NCI-H187 (cell line): Measurements from ENCODE around the gene ZNF341.
"Not testable (repeated sequence)": the region's sequence is repeated elsewhere in the genome, so short reads cannot be mapped to it uniquely, and the experiment has no call there.

Source experiments
- DNase-seq, 2 experiments: peaks; one replicate each; lab custom pipeline; 2025; lab: John Stamatoyannopoulos, UW

Gene ZNF341

DNA sequence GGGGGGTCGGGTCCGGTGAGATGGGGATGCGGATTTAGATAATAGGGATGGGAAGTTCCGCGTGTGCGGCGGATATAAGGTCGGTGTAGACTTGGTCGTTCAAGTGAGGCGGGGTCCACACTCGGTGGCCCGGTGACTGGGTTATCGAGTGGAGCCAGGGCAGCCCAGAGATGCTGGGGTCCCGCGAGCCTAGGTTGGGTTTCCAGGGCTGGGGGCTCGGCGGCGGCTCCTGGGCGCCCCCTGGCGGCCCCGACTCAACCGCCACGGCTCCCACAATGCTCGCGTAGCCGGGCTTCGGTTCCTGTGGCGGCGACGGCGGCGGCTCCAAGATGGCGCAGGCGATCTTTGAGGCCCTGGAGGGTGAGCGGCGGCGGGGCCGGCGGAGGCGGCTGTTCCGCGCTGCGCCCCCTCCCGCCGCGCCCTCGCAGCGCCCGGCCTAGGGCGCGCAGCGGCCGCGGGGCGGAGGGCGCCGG lies at the start of gene ZNF341:
ZNF341 (plus strand) TSS at position 304 of the 473 bp plus-strand sequence; CDS start at position 330, 26 bp downstream.
- DNase-seq: peak; percentile 90 to 94

GRCh38 chr20:33684533-33685327 lies 47.1 kb upstream of the ZNF341 start:
- DNase-seq: no peak

DNA sequence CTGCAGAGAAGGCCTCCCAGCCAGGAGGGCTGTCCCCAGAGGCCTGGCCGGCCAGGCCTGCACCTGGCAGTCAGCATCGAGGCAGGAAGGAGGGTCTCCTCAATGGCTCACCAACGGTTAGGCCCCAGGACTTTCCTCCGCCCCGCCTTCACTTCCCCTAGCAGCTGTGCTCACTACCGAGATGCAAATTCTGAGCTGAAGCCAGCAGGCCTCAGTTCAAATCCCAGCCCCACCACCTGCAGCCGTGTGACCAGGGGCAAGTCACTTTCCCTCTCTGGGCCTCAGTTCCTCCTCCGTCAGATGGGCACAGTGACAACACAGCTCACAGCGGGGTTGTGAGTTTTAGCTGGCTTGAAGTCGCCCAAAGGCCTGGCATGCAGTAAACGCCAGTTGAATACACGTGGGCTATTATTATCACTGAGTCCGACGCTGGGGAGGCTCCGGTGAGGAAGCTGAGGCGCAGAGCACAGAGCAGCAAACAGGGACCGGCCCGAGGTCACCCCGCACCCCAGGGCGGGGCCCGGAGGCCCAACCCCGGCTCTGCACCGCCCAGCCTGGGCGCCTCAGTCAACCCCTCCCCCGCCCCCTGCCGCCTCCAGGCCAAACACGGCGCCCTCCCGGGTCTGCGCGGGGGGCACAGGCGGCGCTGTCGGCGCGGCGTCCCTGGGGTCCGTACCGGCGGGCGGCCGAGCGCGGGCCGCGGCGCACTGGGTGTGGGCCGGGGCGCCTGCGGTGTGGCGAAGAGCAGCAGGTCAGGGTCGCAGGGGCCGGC lies 46.3 kb upstream of the ZNF341 start:
- DNase-seq: no peak

DNA sequence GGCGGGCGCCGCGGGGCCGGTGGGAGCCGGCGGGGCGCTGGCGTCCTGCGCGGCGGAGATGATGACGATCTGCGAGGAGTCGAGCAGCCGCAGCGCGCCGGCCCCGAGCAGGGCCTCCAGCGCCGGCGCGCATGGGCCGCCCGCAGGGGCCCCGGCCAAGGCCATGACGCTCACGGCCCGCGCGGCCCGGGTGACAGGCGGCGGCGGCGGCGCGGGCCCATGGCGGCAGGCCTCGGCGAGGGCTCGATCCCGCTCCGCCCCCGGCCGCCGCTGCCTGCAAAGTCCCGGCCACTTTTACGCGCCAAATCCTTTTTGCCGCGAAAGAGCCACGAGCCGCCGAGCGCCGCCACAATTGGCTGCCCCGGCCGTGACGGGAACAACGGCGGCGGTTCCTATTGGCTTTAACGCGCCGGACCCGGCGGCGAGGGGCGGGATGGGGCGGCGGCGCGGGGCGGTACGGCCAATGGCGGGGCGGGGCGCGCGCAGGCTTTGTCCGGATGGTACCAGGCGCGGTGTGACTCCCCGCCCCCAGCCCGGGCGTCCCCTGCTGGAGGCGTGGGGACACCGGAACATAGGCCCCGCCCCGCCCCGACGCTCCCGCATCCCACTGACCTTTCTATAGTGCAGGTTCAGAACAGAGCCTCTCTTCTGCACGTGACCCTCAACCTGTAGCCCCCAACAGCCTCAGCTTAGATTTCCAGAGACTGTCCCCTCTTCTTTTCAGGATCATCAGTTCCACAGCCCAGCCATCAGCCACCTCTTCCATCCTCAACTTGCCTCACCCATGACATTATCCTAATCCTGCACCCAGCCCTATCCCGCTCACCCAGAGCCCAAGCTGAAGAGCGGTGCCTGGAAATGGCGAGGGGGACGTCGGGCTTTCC lies 45.5 kb upstream of the ZNF341 start, which contains the start of gene E2F1:
E2F1 (minus strand) TSS at position 286 of the 884 bp plus-strand sequence; CDS start at position 165, 121 bp downstream.
- peak; percentile 84 to 94 for DNase-seq

DNA sequence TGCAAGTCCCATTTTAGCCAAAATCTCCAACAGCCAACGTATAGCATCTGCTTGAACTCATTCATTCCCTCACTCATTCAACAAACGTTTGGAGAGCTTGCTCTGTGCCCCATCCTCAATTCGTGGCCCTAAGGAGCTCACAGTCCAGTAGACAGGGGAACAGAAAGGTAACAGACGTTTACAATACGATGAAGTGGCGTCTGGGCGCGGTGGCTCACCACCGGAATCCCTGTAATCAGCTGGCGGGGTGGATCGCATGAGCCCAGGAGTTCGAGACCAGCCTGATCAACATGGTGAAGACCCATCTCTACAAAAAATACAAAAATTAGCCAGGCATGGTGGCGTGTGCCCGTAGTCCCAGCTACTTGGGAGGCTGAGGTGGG lies 44.8 kb upstream of the ZNF341 start:
- DNase-seq: no peak

DNA sequence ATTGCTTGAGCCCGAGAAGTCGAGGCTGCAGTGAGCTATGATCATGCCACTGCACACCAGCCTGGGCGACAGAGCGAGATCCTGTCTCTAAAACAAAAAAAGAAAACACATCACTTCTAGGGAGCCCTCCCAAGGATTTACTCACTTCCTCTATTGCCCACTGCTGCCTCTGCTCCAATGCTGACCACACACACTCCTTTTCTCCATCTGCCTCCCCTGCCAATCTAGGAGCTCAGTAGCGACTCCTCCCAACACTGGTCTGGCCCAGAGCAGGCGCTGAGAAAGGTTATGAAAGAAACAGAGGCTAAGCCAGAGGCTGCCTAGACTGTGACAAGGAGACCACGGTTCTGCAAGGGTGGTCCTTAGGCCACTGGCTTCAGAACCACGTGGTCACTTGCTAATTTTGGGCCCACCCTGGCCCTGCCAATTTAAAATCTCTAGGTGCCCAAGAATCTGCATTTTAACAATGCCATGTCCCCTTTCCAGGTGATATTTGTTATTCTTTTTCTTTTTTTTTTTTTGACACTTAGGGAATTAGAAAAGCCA lies 44.4 kb upstream of the ZNF341 start:
- no peak for DNase-seq

- DNase-seq: no peak
Measured at GRCh38 chr20:33687993-33688937, 43.5 kb upstream of the ZNF341 start.

- no peak for DNase-seq
Measured at GRCh38 chr20:33688938-33689424, 42.8 kb upstream of the ZNF341 start.

GRCh38 chr20:33689493-33689892 lies 42.3 kb upstream of the ZNF341 start:
- DNase-seq: no peak

GRCh38 chr20:33689973-33690372 lies 41.8 kb upstream of the ZNF341 start:
- no peak for DNase-seq

DNA sequence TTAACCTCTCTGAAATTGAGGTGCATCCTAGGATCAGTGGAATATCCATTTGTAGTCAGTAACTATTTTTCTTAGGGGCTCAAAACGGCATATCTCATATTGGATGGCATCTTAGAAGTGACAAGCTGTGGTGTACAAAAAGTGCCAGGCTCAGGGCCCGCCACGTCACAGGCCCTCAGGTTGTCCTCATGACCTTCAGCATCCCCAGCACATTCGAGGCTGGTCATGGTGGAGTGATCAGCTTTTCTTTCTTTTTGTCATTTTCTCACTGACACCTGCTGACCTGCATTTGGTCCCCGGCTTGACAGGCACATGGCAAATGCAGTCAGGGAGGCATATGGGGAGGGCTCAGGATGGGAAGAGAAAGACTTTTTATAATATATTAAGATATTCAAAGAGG lies 38.5 kb upstream of the ZNF341 start:
- DNase-seq: no peak

GRCh38 chr20:33693741-33694638 lies 37.8 kb upstream of the ZNF341 start:
- DNase-seq: no peak

DNA sequence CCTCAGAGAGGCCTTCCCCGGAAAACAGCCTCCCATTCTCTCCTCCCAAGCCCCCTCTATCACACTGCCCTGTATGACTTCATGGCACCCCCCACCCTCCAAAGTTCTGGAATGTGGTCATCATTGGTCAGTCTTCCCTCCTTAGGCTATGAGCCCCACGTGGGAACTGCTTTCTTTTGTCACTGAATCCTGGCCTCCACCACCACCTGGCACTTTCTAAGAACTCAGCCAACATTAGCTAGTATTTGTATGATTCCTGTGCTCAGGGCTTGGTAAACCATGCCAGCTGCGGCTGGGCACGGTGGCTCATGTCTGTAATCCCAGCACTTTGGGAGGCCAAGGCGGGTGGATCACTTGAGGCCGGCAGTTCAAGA lies 37.2 kb upstream of the ZNF341 start:
- no peak for DNase-seq

- DNase-seq: no peak
Measured at GRCh38 chr20:33696448-33696847, 35.3 kb upstream of the ZNF341 start.

- no peak for DNase-seq
Measured at GRCh38 chr20:33697129-33697528, 34.7 kb upstream of the ZNF341 start.

GRCh38 chr20:33698966-33699365 lies 32.8 kb upstream of the ZNF341 start:
- DNase-seq: not testable (repeated sequence)

DNA sequence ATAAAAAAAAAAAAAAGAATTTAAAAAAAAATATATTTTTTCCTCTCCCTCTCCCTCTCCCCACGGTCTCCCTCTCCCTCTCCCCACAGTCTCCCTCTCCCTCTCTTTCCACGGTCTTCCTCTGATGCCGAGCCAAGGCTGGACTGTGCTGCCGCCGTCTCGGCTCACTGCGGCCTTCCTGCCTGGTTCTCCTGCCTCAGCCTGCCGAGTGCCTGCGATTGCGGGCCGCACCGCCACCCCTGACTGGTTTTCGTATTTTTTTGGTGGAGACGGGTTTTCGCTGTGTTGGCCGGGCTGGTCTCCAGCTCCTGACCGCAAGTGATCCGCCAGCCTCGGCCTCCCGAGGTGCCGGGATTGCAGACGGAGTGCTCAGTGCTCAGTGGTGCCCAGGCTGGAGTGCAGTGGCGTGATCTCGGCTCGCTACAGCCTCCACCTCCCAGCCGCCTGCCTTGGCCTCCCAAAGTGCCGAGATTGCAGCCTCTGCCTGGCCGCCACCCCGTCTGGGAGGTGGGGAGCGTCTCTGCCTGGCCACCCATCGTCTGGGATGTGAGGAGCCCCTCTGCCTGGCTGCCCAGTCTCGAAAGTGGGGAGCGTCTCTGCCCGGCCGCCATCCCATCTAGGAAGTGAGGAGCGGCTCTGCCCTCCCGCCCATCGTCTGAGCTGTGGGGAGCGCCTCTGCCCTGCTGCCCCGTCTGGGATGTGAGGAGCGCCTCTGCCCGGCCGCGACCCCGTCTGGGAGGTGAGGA lies 30.9 kb upstream of the ZNF341 start:
- DNase-seq: not testable (repeated sequence)

DNA sequence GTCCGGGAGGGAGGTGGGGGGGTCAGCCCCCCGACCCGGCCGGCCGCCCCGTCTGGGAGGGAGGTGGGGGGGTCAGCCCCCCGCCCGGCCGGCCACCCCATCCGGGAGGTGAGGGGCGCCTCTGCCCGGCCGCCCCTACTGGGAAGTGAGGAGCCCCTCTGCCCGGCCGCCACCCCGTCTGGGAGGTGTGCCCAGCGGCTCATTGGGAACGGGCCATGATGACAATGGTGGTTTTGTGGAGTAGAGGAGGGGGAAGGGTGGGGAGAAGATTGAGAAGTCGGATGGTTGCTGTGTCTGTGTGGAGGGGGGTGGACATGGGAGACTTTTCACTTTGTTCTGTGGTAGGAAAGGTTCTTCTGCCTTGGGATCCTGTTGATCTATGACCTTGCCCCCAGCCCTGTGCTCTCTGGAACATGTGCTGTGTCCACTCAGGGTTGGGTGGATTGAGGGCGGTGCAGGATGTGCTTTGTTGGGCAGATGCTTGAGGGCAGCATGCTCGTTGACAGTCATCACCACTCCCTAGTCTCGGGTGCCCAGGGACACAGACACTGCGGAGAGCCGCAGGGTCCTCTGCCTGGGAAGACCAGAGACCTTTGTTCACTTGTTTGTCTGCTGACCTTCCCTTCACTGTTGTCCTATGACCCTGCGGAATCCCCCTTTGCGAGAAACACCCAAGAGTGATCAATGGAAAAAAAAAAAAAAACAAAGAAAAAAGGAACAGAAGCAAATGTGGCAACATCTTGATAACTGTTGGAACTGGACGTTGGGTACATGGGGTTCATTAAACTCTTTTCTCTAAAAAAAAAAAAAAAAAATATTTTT lies 30.0 kb upstream of the ZNF341 start:
- no peak for DNase-seq
